NCI-H2107 treated with DMSO at 0.1 percent for 48 hours (cell line): ENCODE results near the gene LSG1.

ENCODE experiments used
- DNase-seq: peaks from one replicate; lab custom pipeline; 2025; ENCODE audit not compliant: unreplicated experiment; lab: John Stamatoyannopoulos, UW

The LSG1 gene

GRCh38 chr3:194687638-194688199 is 15.7 kb upstream of the LSG1 start:
- DNase-seq = peak; percentile 88

- DNase-seq = no peak
Measured at GRCh38 chr3:194686816-194687637, 15.0 kb upstream of the LSG1 start.

- DNase-seq = peak; percentile 48
Measured at GRCh38 chr3:194686414-194686815, 14.4 kb upstream of the LSG1 start.

GRCh38 chr3:194685718-194686413 is 13.9 kb upstream of the LSG1 start, which contains the start of gene FAM43A:
TSS of gene FAM43A (plus strand) at chr3:194685883. CDS start at chr3:194686827, 944 bp downstream.
- DNase-seq = peak; percentile 66

- DNase-seq = no peak
Measured at GRCh38 chr3:194685065-194685717, 13.2 kb upstream of the LSG1 start.

- no peak for DNase-seq
Measured at GRCh38 chr3:194683380-194683779, 11.4 kb upstream of the LSG1 start.

- DNase-seq = peak; percentile 91
Measured at GRCh38 chr3:194682694-194683310, 10.8 kb upstream of the LSG1 start.

GRCh38 chr3:194682189-194682693 is 10.2 kb upstream of the LSG1 start:
- DNase-seq = no peak

- DNase-seq = no peak
Measured at GRCh38 chr3:194680888-194681615, 9.1 kb upstream of the LSG1 start.

- no peak for DNase-seq
Measured at GRCh38 chr3:194676471-194676870, 4.5 kb upstream of the LSG1 start.

GRCh38 chr3:194675680-194676079 is 3.7 kb upstream of the LSG1 start:
- no peak for DNase-seq

- DNase-seq = no peak
Measured at GRCh38 chr3:194675081-194675640, 3.2 kb upstream of the LSG1 start.

- no peak for DNase-seq
Measured at GRCh38 chr3:194673761-194674160, 1.8 kb upstream of the LSG1 start.

GRCh38 chr3:194672876-194673275 is 885 bp upstream of the LSG1 start:
- peak; percentile 61 for DNase-seq

- no peak for DNase-seq
Measured at GRCh38 chr3:194671511-194671899, 486 bp downstream of the LSG1 start.

- DNase-seq = no peak
Measured at GRCh38 chr3:194667363-194667762, 4.6 kb downstream of the LSG1 start.

GRCh38 chr3:194664857-194665256 is 7.1 kb downstream of the LSG1 start:
- DNase-seq = no peak

GRCh38 chr3:194661946-194662345 is 10.0 kb downstream of the LSG1 start:
- no peak for DNase-seq

GRCh38 chr3:194661374-194661773 is 10.6 kb downstream of the LSG1 start:
- DNase-seq = no peak

- DNase-seq = no peak
Measured at GRCh38 chr3:194659778-194660177, 12.2 kb downstream of the LSG1 start.
